ENCODE measurements around the gene LASP1NB.

LASP1NB gene

DNA sequence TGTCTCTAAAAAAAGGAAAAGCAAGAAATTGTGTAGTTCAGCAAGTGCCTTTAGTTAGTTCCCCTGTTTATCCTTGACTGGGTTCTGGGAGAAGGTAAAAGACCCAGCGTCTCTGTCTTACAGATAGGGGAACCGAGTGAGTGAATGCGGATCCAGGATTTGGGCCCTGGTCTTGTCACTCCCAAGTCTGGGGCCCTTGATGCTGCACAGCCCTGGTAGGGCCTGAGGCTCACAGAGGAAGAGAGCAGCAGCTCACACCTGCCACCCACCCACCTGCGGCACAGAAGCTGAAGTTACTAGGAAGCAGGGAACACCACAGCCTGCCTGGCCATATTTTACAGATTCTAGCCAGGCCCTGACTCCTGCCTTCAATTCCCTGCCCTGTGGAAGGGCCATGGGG lies 33.3 kb upstream of the LASP1NB start:
- TF ChIP-seq, protein P1, sequence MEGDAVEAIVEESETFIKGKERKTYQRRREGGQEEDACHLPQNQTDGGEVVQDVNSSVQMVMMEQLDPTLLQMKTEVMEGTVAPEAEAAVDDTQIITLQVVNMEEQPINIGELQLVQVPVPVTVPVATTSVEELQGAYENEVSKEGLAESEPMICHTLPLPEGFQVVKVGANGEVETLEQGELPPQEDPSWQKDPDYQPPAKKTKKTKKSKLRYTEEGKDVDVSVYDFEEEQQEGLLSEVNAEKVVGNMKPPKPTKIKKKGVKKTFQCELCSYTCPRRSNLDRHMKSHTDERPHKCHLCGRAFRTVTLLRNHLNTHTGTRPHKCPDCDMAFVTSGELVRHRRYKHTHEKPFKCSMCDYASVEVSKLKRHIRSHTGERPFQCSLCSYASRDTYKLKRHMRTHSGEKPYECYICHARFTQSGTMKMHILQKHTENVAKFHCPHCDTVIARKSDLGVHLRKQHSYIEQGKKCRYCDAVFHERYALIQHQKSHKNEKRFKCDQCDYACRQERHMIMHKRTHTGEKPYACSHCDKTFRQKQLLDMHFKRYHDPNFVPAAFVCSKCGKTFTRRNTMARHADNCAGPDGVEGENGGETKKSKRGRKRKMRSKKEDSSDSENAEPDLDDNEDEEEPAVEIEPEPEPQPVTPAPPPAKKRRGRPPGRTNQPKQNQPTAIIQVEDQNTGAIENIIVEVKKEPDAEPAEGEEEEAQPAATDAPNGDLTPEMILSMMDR (conservative IDR thresholded peaks at IDR 0.05): no peak
- TF ChIP-seq ZFX (IDR thresholded peaks at IDR 0.05): no peak
- H3K27ac ChIP-seq: no peak overlapping the region

GRCh38 chr17:38892620-38893019 lies 32.8 kb upstream of the LASP1NB start:
- no peak overlapping the region for H3K27ac ChIP-seq
- TF ChIP-seq, protein P1 (conservative IDR thresholded peaks at IDR 0.05): no peak

DNA sequence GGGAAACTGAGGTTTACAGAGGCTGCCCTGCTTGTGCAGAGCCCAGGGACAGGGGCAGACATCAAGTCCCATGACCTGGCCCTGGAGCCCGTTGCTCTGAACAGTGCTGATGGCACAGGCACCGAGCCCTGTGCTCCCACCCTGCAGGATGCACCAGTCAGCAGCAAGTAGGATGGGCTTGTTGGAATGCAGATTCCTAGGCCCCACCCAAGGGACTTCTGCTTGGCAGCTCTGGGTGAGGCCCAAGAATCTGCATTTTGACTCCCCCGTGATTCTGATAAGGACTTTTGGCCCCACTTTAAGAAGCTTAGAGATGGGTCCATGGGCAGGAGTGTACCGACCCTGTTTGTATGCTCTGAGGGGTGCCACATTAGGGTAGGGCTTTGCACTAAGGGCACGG lies 32.3 kb upstream of the LASP1NB start:
- H3K27ac ChIP-seq: no peak overlapping the region
- no peak for TF ChIP-seq ZFX (IDR thresholded peaks at IDR 0.05)
- TF ChIP-seq, protein P1 (conservative IDR thresholded peaks at IDR 0.05): no peak

DNA sequence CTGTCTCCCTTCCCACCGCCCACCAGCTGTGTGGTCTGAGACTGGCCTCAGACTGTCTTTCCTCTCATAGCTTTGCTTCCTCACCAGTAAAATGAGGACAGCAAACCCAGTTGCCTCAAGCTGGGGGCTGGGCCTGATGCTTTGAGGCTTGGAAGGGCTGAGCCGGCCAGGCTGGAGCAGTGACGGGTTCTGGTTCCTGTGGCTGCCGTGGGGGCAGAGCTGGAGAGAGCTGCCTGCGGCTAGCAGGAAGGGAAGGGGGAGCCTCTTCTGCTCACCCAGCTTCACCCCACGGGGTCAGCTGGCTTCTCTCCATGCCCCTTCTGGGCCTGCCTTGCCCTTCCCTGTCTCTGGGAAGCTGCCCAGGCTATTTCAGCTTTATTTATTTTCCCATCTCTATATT lies 31.8 kb upstream of the LASP1NB start:
- no peak overlapping the region for H3K27ac ChIP-seq
- TF ChIP-seq ZFX (IDR thresholded peaks at IDR 0.05): no peak
- TF ChIP-seq, protein P1 (conservative IDR thresholded peaks at IDR 0.05): no peak

GRCh38 chr17:38894276-38894675 lies 31.1 kb upstream of the LASP1NB start:
- H3K27ac ChIP-seq: no peak overlapping the region

DNA sequence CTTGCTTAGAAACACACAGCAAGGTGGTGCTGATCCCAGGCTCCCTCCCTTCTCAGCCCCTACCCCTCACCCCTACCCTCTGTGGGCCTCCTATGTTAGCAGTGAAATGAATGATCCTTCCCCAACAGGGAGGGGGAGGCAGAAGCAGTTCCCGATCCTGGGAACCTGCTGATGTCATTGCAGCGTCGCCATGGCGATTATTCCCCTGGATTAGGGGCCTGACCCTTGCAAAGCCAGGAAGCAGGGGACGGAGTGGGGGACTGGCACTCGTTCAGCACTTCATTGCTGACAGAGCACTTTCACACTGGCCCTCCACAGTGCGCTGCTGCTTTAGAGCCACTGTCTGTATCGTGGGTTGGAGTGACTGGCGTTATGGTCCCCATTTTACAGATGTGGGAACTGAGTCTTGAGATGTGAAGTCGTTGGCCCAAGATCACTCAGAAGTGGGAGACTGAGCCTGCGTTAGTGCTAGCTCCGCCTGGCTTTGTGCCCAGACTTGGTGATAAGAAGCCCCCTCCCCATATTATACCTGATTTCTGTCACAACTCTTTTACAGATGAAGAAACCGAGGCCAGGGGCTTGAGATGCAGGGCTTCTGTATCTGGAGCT lies 29.0 kb upstream of the LASP1NB start:
- no peak overlapping the region for H3K27ac ChIP-seq

More at GRCh38 chr17:38894276-38894675, 31.1 kb upstream of the LASP1NB start:
- TF ChIP-seq ZFX (IDR thresholded peaks at IDR 0.05): no peak
- TF ChIP-seq, protein P1 (conservative IDR thresholded peaks at IDR 0.05): no peak

DNA sequence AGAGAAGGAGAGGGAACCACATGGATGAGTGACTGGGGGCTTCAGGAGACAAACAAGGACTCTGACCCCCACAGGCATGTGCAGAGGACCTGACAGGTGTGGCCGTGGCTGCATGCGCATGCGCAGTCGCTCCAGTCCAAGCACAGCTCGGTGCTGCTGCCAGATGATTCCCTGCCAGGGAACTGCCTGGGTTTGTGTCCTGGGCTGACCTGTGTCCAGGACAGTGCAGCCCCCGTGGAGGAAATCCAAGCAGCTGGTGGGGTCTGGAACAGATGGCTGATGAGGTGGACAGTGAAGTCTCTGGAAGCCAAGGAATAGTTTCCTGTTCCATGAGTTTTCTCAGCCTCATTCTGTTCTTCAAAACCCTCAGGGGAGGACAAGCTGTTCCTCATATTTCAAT lies 28.2 kb upstream of the LASP1NB start:
- no peak overlapping the region for H3K27ac ChIP-seq
- TF ChIP-seq, protein P1 (conservative IDR thresholded peaks at IDR 0.05): no peak
- no peak for TF ChIP-seq ZFX (IDR thresholded peaks at IDR 0.05)

More for the DNA sequence above, 29.0 kb upstream of the LASP1NB start:
- no peak for TF ChIP-seq ZFX (IDR thresholded peaks at IDR 0.05)
- TF ChIP-seq, protein P1 (conservative IDR thresholded peaks at IDR 0.05): no peak
